Lower leg skin (tissue), 3 donors: Measurements from ENCODE around the gene IFT22.

Source experiments
- POLR2A ChIP-seq, 2 donors: fragments of 450-650 bp; IDR thresholded peaks; one replicate each; pipeline ENCODE4 v1.6.1; 2016 to 2017; ENCODE audit warnings: antibody characterized with exemption in 2 of 2, mild to moderate bottlenecking in 1 of 2, moderate library complexity in 1 of 2
- TF ChIP-seq, protein P1 (sequence below), 3 donors: fragments of 450-650 bp; IDR thresholded peaks; one replicate each; pipeline ENCODE4 v1.5.1; 2016; ENCODE audit warnings: antibody characterized with exemption in 3 of 3, mild to moderate bottlenecking in 3 of 3, moderate library complexity in 2 of 3

DNA sequence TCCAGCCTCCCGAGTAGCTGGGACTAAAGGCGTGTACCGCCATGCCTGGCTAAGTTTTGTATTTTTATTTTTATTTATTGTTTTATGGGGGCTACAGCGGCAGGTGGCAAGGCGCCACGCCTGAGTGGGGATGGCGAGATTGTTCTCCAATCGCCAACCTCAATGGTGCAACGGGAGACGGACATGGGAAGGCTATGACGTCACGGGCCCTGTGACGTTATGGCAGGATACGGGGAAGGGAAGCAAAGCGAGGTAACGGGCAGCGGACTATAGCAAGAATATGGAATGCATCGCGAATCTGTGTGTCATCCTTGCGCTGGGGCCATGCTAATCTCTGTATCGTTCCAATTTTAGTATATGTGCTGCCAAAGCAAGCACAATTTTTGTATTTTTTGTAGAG is 51.9 kb downstream of the IFT22 start:
- TF ChIP-seq, protein P1, sequence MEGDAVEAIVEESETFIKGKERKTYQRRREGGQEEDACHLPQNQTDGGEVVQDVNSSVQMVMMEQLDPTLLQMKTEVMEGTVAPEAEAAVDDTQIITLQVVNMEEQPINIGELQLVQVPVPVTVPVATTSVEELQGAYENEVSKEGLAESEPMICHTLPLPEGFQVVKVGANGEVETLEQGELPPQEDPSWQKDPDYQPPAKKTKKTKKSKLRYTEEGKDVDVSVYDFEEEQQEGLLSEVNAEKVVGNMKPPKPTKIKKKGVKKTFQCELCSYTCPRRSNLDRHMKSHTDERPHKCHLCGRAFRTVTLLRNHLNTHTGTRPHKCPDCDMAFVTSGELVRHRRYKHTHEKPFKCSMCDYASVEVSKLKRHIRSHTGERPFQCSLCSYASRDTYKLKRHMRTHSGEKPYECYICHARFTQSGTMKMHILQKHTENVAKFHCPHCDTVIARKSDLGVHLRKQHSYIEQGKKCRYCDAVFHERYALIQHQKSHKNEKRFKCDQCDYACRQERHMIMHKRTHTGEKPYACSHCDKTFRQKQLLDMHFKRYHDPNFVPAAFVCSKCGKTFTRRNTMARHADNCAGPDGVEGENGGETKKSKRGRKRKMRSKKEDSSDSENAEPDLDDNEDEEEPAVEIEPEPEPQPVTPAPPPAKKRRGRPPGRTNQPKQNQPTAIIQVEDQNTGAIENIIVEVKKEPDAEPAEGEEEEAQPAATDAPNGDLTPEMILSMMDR (IDR thresholded peaks at IDR 0.05): no peak
- TF ChIP-seq POLR2A (IDR thresholded peaks at IDR 0.05): no peak
